K562 (cell line): ENCODE data around the gene SLC6A20.

Experiments used
- EP300 ChIP-seq: IDR thresholded peaks from 2 replicates; pipeline ENCODE4 v1.6.1; 2012; ENCODE audit warnings: low read length, improper control_type of control experiment
- ERF ChIP-seq: fragments of 450-650 bp; formaldehyde crosslinking; IDR thresholded peaks from 2 replicates; pipeline ENCODE4 v1.4.0; 2020; ENCODE audit warnings: mild to moderate bottlenecking, mixed read lengths
- EWSR1 ChIP-seq: fragments of 450-650 bp; IDR thresholded peaks from 2 replicates; pipeline ENCODE4 v1.6.1; 2018; ENCODE audit warnings: borderline replicate concordance, mild to moderate bottlenecking, low read depth, moderate library complexity; ENCODE audit not compliant: partially characterized antibody
- FOXM1 ChIP-seq, 2 experiments: fragments of 450-650 bp in 1 of 2; sonication (generic) in 1 of 2; formaldehyde crosslinking in 1 of 2; IDR thresholded peaks; 2 replicates each; pipeline versions ENCODE4 v1.6.1 to v1.9.0; 2017 to 2022; ENCODE audit warnings: low read depth in 2 of 2, mild to moderate bottlenecking in 2 of 2, missing genetic modification reagents in 1 of 2, moderate library complexity in 1 of 2
- GABPA ChIP-seq: fragments of 200-800 bp; sonication (Bioruptor generic); conservative IDR thresholded peaks from 2 replicates; pipeline ENCODE4 v1.6.1; 2016; ENCODE audit warnings: low read depth, missing genetic modification characterization, missing compliant biosample characterization
- NCOA6 ChIP-seq: fragments of 450-650 bp; IDR thresholded peaks from 2 replicates; pipeline ENCODE4 v1.6.1; 2017; ENCODE audit warnings: mild to moderate bottlenecking
- POLR2A ChIP-seq: fragments of 450-650 bp; conservative IDR thresholded peaks from 2 replicates; pipeline ENCODE4 v1.6.1; 2016
- POLR2AphosphoS5 ChIP-seq: IDR thresholded peaks from 2 replicates; pipeline ENCODE4 v1.6.1; 2011; ENCODE audit warnings: mild to moderate bottlenecking, low read depth, low read length, moderate library complexity; ENCODE audit not compliant: control insufficient read depth, insufficient read depth
- SIN3A ChIP-seq, 2 experiments: fragments of 150-350 bp in 1 of 2; IDR thresholded peaks; 2 replicates each; pipeline ENCODE4 v1.6.1; 2011 to 2016; ENCODE audit warnings: borderline replicate concordance in 2 of 2, low read depth in 2 of 2, low read length in 2 of 2, mild to moderate bottlenecking in 2 of 2, moderate library complexity in 2 of 2; ENCODE audit not compliant: control insufficient read depth in 1 of 2
- SMAD4 ChIP-seq: fragments of 250-450 bp; sonication (Bioruptor Pico); conservative IDR thresholded peaks from 2 replicates; pipeline ENCODE4 v1.8.0; 2021; ENCODE audit warnings: inconsistent platforms, mild to moderate bottlenecking, moderate library complexity
- ZNF12 ChIP-seq: sonication (generic); formaldehyde crosslinking; IDR thresholded peaks from 2 replicates; pipeline ENCODE4 v1.4.0; 2020; ENCODE audit warnings: mild to moderate bottlenecking, missing genetic modification reagents
- TF ChIP-seq, protein P1 (sequence below): sonication (generic); formaldehyde crosslinking; IDR thresholded peaks from 2 replicates; pipeline ENCODE4 v1.8.0; 2022; ENCODE audit warnings: mild to moderate bottlenecking, missing genetic modification reagents, borderline replicate concordance
- TF ChIP-seq, protein P2 (sequence below): sonication (generic); formaldehyde crosslinking; IDR thresholded peaks from 2 replicates; pipeline ENCODE4 v1.8.0; 2022; ENCODE audit warnings: missing genetic modification reagents, mild to moderate bottlenecking, moderate library complexity, borderline replicate concordance
- TF ChIP-seq, protein P3 (sequence below), 3 experiments: IDR thresholded peaks in 2 of 3; conservative IDR thresholded peaks in 1 of 3; 2 replicates each; pipeline ENCODE4 v1.5.1; 2011 to 2012; ENCODE audit warnings: low read length in 3 of 3, mild to moderate bottlenecking in 3 of 3, control low read depth in 2 of 3, improper control_type of control experiment in 1 of 3, inconsistent platforms in 1 of 3, low read depth in 1 of 3, mixed read lengths in 1 of 3, moderate library complexity in 1 of 3; ENCODE audit not compliant: insufficient read depth in 2 of 3

DNA sequence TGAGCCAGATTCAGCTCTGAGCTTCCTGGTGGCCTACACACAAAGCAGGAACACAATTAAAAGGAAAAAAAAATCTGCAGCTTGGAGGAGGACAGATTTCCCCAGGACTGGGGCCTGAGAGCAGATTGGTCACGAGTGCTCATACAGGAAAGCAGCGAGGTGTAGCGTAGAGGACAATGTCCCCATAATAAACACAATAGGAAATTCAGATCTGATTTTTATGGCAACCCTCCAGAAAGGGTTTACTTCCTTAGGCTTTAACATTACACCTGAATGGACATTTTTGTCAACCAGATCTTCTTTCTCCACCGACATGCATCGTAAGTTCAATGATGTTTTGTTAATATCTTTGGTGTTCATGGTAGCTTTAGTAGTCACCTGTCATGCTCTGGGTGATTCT is 23.3 kb downstream of the SLC6A20 start:
- TF ChIP-seq, protein P1, sequence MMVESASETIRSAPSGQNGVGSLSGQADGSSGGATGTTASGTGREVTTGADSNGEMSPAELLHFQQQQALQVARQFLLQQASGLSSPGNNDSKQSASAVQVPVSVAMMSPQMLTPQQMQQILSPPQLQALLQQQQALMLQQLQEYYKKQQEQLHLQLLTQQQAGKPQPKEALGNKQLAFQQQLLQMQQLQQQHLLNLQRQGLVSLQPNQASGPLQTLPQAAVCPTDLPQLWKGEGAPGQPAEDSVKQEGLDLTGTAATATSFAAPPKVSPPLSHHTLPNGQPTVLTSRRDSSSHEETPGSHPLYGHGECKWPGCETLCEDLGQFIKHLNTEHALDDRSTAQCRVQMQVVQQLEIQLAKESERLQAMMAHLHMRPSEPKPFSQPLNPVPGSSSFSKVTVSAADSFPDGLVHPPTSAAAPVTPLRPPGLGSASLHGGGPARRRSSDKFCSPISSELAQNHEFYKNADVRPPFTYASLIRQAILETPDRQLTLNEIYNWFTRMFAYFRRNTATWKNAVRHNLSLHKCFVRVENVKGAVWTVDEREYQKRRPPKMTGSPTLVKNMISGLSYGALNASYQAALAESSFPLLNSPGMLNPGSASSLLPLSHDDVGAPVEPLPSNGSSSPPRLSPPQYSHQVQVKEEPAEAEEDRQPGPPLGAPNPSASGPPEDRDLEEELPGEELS: no peak
- TF ChIP-seq POLR2A (no peak), EP300 (no peak), FOXM1 (IDR thresholded peaks at IDR 0.05; ENCODE audit: low read depth) (no peak), FOXM1 (CRISPR knock-in tag; IDR thresholded peaks at IDR 0.05; ENCODE audit: low read depth) (no peak), ERF (CRISPR knock-in tag) (no peak), SIN3A (IDR thresholded peaks at IDR 0.05; ENCODE audit: borderline replicate concordance in 2 of 2, control insufficient read depth in 1 of 2, low read depth in 2 of 2, low read length in 2 of 2) (no peak), ZNF12 (CRISPR knock-in tag) (no peak), NCOA6 (no peak), GABPA (tag) (no peak), EWSR1 (no peak), POLR2AphosphoS5 (no peak), SMAD4 (no peak)
- TF ChIP-seq, protein P2, sequence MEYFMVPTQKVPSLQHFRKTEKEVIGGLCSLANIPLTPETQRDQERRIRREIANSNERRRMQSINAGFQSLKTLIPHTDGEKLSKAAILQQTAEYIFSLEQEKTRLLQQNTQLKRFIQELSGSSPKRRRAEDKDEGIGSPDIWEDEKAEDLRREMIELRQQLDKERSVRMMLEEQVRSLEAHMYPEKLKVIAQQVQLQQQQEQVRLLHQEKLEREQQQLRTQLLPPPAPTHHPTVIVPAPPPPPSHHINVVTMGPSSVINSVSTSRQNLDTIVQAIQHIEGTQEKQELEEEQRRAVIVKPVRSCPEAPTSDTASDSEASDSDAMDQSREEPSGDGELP (CRISPR knock-in tag): no peak
- TF ChIP-seq, protein P3, sequence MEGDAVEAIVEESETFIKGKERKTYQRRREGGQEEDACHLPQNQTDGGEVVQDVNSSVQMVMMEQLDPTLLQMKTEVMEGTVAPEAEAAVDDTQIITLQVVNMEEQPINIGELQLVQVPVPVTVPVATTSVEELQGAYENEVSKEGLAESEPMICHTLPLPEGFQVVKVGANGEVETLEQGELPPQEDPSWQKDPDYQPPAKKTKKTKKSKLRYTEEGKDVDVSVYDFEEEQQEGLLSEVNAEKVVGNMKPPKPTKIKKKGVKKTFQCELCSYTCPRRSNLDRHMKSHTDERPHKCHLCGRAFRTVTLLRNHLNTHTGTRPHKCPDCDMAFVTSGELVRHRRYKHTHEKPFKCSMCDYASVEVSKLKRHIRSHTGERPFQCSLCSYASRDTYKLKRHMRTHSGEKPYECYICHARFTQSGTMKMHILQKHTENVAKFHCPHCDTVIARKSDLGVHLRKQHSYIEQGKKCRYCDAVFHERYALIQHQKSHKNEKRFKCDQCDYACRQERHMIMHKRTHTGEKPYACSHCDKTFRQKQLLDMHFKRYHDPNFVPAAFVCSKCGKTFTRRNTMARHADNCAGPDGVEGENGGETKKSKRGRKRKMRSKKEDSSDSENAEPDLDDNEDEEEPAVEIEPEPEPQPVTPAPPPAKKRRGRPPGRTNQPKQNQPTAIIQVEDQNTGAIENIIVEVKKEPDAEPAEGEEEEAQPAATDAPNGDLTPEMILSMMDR (IDR thresholded peaks at IDR 0.05 in 2 of 3, conservative IDR thresholded peaks at IDR 0.05 in 1 of 3; ENCODE audit: insufficient read depth in 2 of 3, low read depth in 1 of 3, low read length in 3 of 3): no peak
